NCI-H2227 (cell line): Measurements from ENCODE around the gene HMOX1.
"Not testable (repeated sequence)": the region's sequence is repeated elsewhere in the genome, so short reads cannot be mapped to it uniquely, and the experiment has no call there.

Source experiments
- DNase-seq: peaks from one replicate; lab custom pipeline; 2025; ENCODE audit not compliant: unreplicated experiment; lab: John Stamatoyannopoulos, UW

The HMOX1 gene

GRCh38 chr22:35349704-35350538 lies 31.0 kb upstream of the HMOX1 start:
- DNase-seq = peak; percentile 38

GRCh38 chr22:35350539-35351503 lies 30.1 kb upstream of the HMOX1 start:
- peak; percentile 88 for DNase-seq

GRCh38 chr22:35352214-35353111 lies 28.4 kb upstream of the HMOX1 start:
- DNase-seq = no peak

DNA sequence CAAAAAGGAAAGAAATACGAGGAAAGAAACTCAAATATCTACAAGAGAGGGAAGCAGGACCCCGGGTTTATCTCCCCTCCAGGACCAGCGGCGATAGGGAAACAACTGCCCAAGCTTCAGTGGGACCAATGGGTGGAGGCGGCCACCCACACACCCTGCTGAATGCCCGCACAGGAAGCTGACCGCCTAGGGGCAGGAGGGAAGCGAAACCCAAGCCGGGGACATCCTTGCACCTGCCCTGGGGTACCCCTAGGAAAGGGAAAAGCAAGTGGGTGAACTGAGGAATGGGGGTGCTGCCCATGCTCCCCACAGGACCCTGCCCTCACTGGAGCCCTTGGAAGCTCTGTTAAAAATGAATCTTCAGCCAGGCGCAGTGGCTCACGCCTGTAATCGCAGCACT lies 27.6 kb upstream of the HMOX1 start:
- no peak for DNase-seq

DNA sequence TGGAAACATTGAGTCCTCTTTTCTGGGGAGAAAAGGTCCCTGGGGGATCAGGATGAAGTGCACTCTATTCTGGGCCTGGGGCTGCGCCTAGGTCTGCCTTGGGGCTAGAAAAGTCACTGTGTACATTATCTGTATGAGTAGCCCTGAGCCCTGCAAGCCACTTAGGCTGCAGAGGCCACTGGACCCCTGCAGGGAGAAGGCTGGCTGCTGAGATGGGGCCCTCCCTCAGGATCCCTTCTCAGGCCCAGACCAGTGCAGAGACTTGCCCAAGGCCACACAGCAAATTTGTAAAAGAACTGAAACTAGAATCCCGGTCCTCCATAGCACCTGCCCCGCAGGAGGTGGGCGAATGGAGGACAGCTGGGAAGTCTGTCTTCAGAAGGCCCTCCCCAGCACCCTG lies 26.8 kb upstream of the HMOX1 start:
- no peak for DNase-seq

DNA sequence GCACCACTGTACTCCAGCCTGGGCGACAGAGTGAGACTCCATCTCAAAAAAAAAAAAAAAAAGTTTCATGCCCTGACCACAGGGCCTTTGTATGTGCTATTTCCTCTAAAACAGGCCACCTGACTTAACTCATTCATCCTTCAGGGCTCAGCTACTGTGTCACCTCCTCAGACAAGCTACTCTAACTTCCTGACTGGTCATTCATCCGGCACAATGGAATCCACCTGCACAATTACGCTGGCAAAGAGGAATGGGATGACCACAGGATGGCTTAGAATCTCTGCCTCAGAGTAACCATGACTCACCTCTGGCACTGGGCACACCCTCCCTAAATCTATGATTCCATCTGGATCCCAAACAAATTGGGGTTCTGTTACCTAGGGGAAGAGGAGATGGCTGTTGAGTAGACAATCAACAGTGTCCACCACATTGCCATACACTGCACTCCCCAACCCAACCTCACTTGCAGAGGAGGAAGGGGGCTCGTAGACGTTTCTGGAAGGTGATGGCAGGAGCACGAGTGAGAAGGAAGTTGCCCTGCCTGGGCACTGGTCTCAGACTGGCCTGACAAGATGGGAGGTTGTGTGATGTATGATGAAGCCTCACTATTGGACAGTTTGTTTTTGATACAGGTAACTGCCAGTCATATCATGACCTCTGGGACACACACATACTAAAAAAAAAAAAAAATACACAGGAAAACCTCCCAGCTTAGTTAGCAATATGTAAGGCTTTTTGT lies 22.8 kb upstream of the HMOX1 start:
- no peak for DNase-seq

- no peak for DNase-seq
These were observed 21.4 kb upstream of the HMOX1 start for GRCh38 chr22:35359380-35360065.

- DNase-seq = no peak
These were observed 19.8 kb upstream of the HMOX1 start for GRCh38 chr22:35361001-35361558.

GRCh38 chr22:35363566-35364086 lies 17.3 kb upstream of the HMOX1 start:
- no peak for DNase-seq

DNA sequence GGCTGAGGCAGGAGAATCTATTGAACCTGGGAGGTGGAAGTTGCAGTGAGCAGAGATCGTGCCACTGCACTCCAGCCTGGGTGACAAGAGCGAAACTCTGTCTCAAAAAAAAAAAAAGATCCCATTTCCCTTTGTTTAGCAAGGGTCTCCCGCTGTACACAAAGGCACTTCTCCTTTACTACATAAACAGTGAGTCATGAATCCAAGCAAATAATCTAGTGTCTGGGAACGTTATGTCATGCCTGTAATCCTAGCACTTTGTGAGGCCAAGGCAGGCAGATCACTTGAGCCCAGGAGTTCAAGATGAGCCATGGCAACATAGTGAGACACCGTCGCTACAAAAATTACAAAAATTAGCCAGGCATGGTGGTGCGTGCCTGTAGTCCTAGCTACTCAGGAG lies 16.7 kb upstream of the HMOX1 start:
- not testable (repeated sequence) for DNase-seq

DNA sequence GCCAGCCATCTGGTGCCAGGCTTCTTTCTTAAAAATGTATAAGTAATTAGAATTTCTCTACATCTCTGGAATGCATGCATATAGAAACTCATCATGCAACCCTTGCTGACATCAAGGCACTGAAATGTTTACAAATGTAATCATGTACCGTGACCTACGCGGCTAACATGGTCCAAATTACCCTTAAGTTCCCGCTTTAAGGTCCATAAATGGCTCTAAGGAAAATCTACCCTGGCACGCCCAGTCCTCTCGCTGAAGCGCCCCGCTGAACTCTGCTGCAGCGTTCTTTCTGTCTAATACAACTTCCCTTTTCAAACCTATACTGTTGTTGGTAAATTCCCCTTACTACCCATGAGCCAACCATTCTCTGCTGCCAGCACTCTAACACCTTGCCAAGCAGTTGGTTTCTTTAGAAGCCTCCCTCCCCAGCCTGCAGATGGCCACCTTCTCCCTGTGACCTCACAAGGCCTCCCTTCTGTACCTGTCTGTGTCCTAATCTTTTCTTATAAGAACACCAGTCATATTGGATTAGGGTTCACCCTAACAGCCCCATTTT lies 13.5 kb upstream of the HMOX1 start:
- no peak for DNase-seq

DNA sequence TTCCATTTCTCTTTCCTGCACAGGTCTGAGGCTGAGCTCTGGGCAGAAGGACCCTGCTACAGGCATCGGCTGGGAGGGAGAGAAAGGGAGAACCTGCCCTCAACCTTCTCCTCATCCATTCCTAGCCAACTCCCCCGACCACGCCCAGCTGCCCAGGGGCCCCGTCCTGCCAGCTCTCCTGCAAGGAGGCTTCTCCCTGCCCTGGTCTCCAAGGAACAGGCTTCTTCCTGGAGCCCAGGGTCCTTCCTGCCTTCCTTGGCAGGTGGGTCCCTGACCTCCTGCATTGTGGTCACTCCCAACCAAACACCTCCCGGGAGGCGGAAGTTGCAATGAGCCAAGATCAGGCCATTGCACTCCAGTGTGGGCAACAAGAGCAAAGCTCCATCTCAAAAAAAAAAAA lies 12.5 kb upstream of the HMOX1 start:
- DNase-seq = no peak

GRCh38 chr22:35369996-35370395 lies 10.9 kb upstream of the HMOX1 start:
- no peak for DNase-seq

- DNase-seq = no peak
These were observed 7.1 kb upstream of the HMOX1 start for GRCh38 chr22:35373781-35374180.

- DNase-seq = no peak
These were observed 5.9 kb upstream of the HMOX1 start for GRCh38 chr22:35375031-35375430.

- no peak for DNase-seq
These were observed 5.4 kb upstream of the HMOX1 start for GRCh38 chr22:35375526-35375925.

GRCh38 chr22:35376728-35377472 lies 4.0 kb upstream of the HMOX1 start:
- DNase-seq = peak; percentile 88

GRCh38 chr22:35377735-35378134 lies 3.2 kb upstream of the HMOX1 start:
- DNase-seq = no peak
